Ectodermal cell (in vitro differentiated cells): ENCODE results near the gene OSGIN1.

ENCODE experiments used
- H3K27ac ChIP-seq: 2 replicates; pipeline ENCODE4 v1.7.0; 2013; ENCODE audit warnings: mild to moderate bottlenecking, low read depth, low read length; ENCODE audit not compliant: insufficient read depth, poor library complexity, severe bottlenecking
- H3K27me3 ChIP-seq: 2 replicates; pipeline ENCODE4 v1.7.0; 2013; ENCODE audit warnings: mild to moderate bottlenecking, low read length; ENCODE audit not compliant: insufficient read depth, control insufficient read depth, poor library complexity, severe bottlenecking
- H3K36me3 ChIP-seq: one replicate; pipeline ENCODE4 v1.7.0; 2013; ENCODE audit warnings: low read length; ENCODE audit not compliant: control insufficient read depth, insufficient read depth
- H3K4me1 ChIP-seq: one replicate; pipeline ENCODE4 v1.7.0; 2013; ENCODE audit warnings: low read length; ENCODE audit not compliant: control insufficient read depth, insufficient read depth
- H3K4me3 ChIP-seq: 2 replicates; pipeline ENCODE4 v1.7.0; 2013; ENCODE audit warnings: low read depth, low read length, control low read depth; ENCODE audit not compliant: insufficient read depth
- H3K9me3 ChIP-seq: 2 replicates; pipeline ENCODE4 v1.7.0; 2013; ENCODE audit warnings: mild to moderate bottlenecking, low read length, moderate library complexity; ENCODE audit not compliant: control insufficient read depth
- WGBS, 2 experiments: methylation state at CpG; one replicate each; pipeline ENCODE4 v1.1.7; 2013; ENCODE audit warnings: missing lambda C conversion rate in 2 of 2; 5-methylcytosine and 5-hydroxymethylcytosine counted together

OSGIN1 gene

GRCh38 chr16:83973581-83974385 is 20.7 kb downstream of the OSGIN1 start:
- Histone ChIP-seq H3K27me3 (peaks cover 9% of the 10 kb centered on the region), H3K27ac (no peak overlapping the region), H3K4me1 (peaks cover 12% of the 10 kb centered on the region), H3K4me3 (no peak overlapping the region), H3K36me3 (no peaks in the 10 kb centered on the region), H3K9me3 (peaks cover 4% of the 10 kb centered on the region)
- 90 to 93% methylated on average over 22 of the region's 22 CpGs for WGBS, 2 experiments

- Histone ChIP-seq H3K4me3 (no peak overlapping the region), H3K27ac (no peak overlapping the region), H3K36me3 (no peaks in the 10 kb centered on the region), H3K4me1 (peaks cover 12% of the 10 kb centered on the region), H3K9me3 (peaks cover 4% of the 10 kb centered on the region), H3K27me3 (peaks cover 2% of the 10 kb centered on the region)
- 71 to 77% methylated on average over 7 of the region's 7 CpGs for WGBS, 2 experiments
Observed at GRCh38 chr16:83974475-83974874, 21.4 kb downstream of the OSGIN1 start.

DNA sequence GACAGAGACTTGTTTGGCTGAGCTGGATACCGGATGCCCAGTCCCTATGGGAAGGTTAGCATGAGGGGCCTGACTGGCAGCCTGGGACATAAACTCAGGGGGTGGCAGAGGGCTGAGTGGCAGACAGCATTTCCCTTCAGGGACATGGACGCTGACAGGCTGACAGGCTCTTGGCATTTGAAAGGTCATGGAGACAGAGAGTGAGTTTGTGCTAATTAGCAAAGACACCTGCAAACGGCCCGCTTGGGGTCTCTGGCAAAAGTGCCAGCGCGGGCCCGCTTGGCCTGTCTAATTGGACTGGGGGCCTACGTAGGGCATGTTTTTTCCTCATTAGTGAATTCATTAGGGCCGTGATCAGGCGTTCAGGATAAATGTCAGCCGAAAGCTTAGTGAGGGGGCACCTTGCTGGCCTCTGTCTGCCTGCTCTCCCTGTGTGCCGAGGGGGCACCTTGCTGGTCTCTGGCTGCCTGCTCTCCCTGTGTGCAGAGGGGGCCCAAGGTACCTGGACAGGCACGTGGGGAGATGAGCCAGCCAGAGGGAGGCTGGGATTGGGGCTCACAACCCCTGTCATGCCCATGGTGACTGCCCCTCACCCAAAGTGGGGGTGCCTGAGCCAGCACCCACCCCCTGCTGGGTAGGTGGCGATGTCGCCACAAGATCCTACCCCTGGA is 22.7 kb downstream of the OSGIN1 start:
- Histone ChIP-seq H3K4me3 (no peak overlapping the region), H3K9me3 (peaks cover 4% of the 10 kb centered on the region), H3K4me1 (no peaks in the 10 kb centered on the region), H3K27me3 (no peaks in the 10 kb centered on the region), H3K36me3 (no peaks in the 10 kb centered on the region), H3K27ac (no peak overlapping the region)
- 89 to 90% methylated on average over 15 of the region's 15 CpGs for WGBS, 2 experiments

DNA sequence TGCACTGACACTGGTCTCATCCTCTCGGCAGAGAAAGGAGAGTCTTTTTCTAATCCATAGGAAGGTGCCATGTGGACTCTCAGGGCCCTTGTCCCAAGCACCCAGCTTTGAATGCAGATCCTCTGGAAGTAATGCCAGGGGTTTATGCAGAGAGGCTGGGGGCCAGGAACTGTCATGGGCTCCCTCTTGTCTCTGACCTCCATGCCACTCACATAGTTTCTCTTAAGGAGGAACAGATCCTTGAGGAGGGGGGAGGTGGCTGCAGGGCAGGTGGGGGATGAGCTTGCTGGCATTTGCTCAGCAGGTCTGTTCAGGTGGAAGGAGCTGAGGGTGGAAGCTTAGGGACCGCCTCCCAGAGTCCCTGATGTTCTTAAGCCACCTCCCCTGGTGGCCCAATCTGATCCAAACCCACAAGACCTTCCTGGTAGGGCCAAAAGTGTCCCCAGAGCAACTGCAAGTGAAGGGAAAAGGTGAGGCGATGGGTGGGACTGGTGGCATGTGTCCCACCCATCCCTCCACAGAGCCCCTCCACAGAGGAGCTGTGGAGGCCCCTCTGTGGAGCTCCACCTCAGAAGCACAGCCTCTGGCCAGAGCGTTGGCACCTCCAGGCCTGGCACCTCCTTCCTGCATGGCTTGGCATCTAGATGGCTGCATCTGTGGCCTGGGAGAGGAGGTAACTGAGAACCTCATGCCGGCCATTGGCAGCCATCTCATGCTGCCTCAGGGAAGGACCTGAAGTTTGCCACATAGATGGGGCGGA is 24.2 kb downstream of the OSGIN1 start:
- WGBS, 2 experiments, result 93 to 97% methylated on average over 6 of the region's 6 CpGs
- Histone ChIP-seq H3K4me3 (no peak overlapping the region), H3K9me3 (peaks cover 4% of the 10 kb centered on the region), H3K27ac (no peak overlapping the region), H3K27me3 (no peaks in the 10 kb centered on the region), H3K36me3 (no peaks in the 10 kb centered on the region), H3K4me1 (no peaks in the 10 kb centered on the region)

- WGBS, 2 experiments, result 92 to 97% methylated on average over 5 of the region's 5 CpGs
- Histone ChIP-seq H3K9me3 (peaks cover 4% of the 10 kb centered on the region), H3K4me1 (no peaks in the 10 kb centered on the region), H3K27me3 (no peaks in the 10 kb centered on the region), H3K36me3 (no peaks in the 10 kb centered on the region), H3K27ac (no peak overlapping the region), H3K4me3 (no peak overlapping the region)
Observed at GRCh38 chr16:83978401-83978904, 25.4 kb downstream of the OSGIN1 start.

- no peaks in the 10 kb centered on the region for H3K36me3 ChIP-seq
- no peaks in the 10 kb centered on the region for H3K27me3 ChIP-seq
- H3K4me3 ChIP-seq, result no peak overlapping the region
- no peaks in the 10 kb centered on the region for H3K4me1 ChIP-seq
- WGBS, 2 experiments, result 50 to 70% methylated on average over 7 of the region's 7 CpGs
- H3K27ac ChIP-seq, result no peak overlapping the region
- peaks cover 4% of the 10 kb centered on the region for H3K9me3 ChIP-seq
Observed at GRCh38 chr16:83979441-83979840, 26.4 kb downstream of the OSGIN1 start.

DNA sequence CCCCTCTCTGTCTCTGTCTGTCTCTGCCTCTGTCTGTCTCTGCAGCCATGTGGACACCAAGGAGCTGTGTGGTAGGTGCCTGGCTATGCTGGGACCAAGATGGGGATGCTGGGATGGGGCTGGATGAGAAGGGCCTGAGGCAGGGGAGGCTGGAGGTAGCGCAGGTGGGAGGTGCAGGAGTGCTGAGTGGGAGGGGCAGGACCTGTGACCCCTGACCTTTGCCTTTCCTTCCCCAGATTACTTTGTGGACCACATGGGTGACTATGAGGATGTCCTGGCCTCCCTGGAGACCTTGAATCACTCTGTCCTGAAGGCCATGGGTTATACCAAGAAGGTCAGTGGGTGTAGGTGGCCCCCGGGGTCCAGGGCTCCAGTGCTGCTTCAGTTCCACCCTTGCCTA is 27.8 kb downstream of the OSGIN1 start:
- peaks cover 4% of the 10 kb centered on the region for H3K9me3 ChIP-seq
- 94% methylated on average over 2 of the region's 2 CpGs for WGBS, 2 experiments
- no peaks in the 10 kb centered on the region for H3K36me3 ChIP-seq

DNA sequence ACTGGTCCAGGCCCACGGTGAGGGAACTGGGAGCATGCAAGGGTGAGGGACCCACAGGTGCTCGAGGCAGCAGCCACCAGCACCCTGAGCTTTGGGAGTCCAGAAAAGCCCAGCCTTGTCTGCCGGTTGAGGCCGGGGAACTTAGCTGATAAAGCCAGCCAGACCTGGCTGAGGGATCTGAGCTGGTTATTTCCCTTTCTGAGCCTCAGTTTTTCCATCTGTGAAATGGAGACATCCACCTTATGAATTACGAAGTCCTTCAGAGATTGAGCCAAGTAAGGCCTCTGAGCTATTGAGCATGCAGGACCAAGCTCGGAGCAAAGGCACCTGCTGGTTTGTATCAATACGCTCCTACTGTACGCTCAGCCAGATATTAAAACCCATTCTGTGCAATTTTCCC is 28.8 kb downstream of the OSGIN1 start:
- H3K9me3 ChIP-seq, result peaks cover 4% of the 10 kb centered on the region
- 96 to 97% methylated on average over 8 of the region's 8 CpGs for WGBS, 2 experiments
- no peak overlapping the region for H3K27ac ChIP-seq
- no peaks in the 10 kb centered on the region for H3K4me1 ChIP-seq
- H3K36me3 ChIP-seq, result no peaks in the 10 kb centered on the region
- H3K4me3 ChIP-seq, result no peak overlapping the region
- H3K27me3 ChIP-seq, result no peaks in the 10 kb centered on the region

More for the DNA sequence above, 27.8 kb downstream of the OSGIN1 start:
- H3K27me3 ChIP-seq, result no peaks in the 10 kb centered on the region
- H3K4me1 ChIP-seq, result no peaks in the 10 kb centered on the region
- no peak overlapping the region for H3K4me3 ChIP-seq
- H3K27ac ChIP-seq, result no peak overlapping the region

- Histone ChIP-seq H3K9me3 (no peaks in the 10 kb centered on the region), H3K27me3 (no peaks in the 10 kb centered on the region), H3K4me3 (no peak overlapping the region), H3K27ac (no peak overlapping the region), H3K4me1 (no peaks in the 10 kb centered on the region), H3K36me3 (no peaks in the 10 kb centered on the region)
- 100% methylated on average over 2 of the region's 4 CpGs; no CpG with 5 or more reads in 1 of the 2 experiments for WGBS, 2 experiments
Observed at GRCh38 chr16:83983491-83983890, 30.5 kb downstream of the OSGIN1 start.

- 90 to 92% methylated on average over 8 of the region's 8 CpGs for WGBS, 2 experiments
- H3K4me1 ChIP-seq, result peaks cover 28% of the 10 kb centered on the region
- peaks cover 3% of the 10 kb centered on the region for H3K36me3 ChIP-seq
- no peaks in the 10 kb centered on the region for H3K27me3 ChIP-seq
- H3K27ac ChIP-seq, result peak overlapping the region; percentile 83
- H3K4me3 ChIP-seq, result no peak overlapping the region
- H3K9me3 ChIP-seq, result no peaks in the 10 kb centered on the region
Observed at GRCh38 chr16:83989300-83989699, 36.3 kb downstream of the OSGIN1 start.
